ENCODE data around the gene INO80. TPM values are rescaled to one million over a fixed set of nuclear protein-coding genes. Genes with fewer than 3 reads are reported as not detected.

INO80 gene
- total RNA-seq, 1 experiment from 2014 or later, result 27.3 TPM

DNA sequence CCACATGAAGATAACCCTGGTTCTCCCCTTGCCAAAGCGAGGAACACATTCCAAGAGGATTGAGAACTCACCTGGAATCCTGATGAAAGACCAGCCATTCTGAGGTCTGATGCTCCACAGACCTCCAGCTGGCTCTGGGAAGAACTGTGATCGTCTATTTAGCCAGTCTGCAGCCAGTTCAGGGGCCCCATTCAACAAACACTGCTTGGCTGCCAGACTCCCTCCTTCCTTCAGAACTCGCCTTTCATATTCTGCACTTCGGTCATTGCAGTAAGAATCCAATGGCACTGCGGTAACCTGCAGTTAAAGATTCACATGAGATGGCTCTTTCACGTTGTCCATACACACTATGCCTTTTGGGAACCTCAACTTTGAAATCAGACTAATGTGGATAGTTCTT is 95.3 kb downstream of the INO80 start:
- Histone ChIP-seq H3K27ac (ENCODE audit: low read depth, low read length, poor library complexity, severe bottlenecking) (no peak overlapping the region), H3K4me1 (ENCODE audit: insufficient read depth, low read length, poor library complexity, severe bottlenecking) (peaks cover 40% of the 10 kb centered on the region), H3K4me3 (ENCODE audit: low read depth, low read length, poor library complexity, severe bottlenecking) (no peak overlapping the region), H3K36me3 (ENCODE audit: insufficient read depth, low read length, poor library complexity, severe bottlenecking) (peaks cover 15% of the 10 kb centered on the region), H3K27me3 (replicated peaks; ENCODE audit: insufficient read depth, low read depth, low read length, poor library complexity) (no peaks in the 10 kb centered on the region), H3K9me3 (ENCODE audit: low read depth, low read length, poor library complexity, severe bottlenecking) (no peaks in the 10 kb centered on the region)
- CTCF ChIA-PET, result interaction anchor here (1.2 kb wide), 1 partner anchor 9 kb away, joined by 6 read pairs; no protein-coding TSS in a partner anchor
- no peak for TF ChIP-seq EZH2 (IDR thresholded peaks at IDR 0.05; ENCODE audit: borderline replicate concordance, low read depth, low read length, poor library complexity, severe bottlenecking)
- TF ChIP-seq, protein P1, sequence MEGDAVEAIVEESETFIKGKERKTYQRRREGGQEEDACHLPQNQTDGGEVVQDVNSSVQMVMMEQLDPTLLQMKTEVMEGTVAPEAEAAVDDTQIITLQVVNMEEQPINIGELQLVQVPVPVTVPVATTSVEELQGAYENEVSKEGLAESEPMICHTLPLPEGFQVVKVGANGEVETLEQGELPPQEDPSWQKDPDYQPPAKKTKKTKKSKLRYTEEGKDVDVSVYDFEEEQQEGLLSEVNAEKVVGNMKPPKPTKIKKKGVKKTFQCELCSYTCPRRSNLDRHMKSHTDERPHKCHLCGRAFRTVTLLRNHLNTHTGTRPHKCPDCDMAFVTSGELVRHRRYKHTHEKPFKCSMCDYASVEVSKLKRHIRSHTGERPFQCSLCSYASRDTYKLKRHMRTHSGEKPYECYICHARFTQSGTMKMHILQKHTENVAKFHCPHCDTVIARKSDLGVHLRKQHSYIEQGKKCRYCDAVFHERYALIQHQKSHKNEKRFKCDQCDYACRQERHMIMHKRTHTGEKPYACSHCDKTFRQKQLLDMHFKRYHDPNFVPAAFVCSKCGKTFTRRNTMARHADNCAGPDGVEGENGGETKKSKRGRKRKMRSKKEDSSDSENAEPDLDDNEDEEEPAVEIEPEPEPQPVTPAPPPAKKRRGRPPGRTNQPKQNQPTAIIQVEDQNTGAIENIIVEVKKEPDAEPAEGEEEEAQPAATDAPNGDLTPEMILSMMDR (conservative IDR thresholded peaks at IDR 0.05; ENCODE audit: low read depth, low read length), result no peak
- POLR2A ChIA-PET (ENCODE audit: low non-redundant PET), result no interaction called here
- no peak for DNase-seq (ENCODE audit: low spot score)
- intact Hi-C loops (cut with micrococcal nuclease; ENCODE audit: unreplicated experiment), result no loop called here
- no TSS peak for BruUV-seq (replicated peaks)

GRCh38 chr15:41020311-41020710 is 95.8 kb downstream of the INO80 start:
- POLR2A ChIA-PET (ENCODE audit: low non-redundant PET), result no interaction called here
- CTCF ChIA-PET, result no interaction called here
- peaks cover 20% of the 10 kb centered on the region for H3K36me3 ChIP-seq (ENCODE audit: insufficient read depth, low read length, poor library complexity, severe bottlenecking)

GRCh38 chr15:41019174-41019573 is 96.9 kb downstream of the INO80 start:
- Histone ChIP-seq H3K4me3 (ENCODE audit: low read depth, low read length, poor library complexity, severe bottlenecking) (no peak overlapping the region), H3K27me3 (replicated peaks; ENCODE audit: insufficient read depth, low read depth, low read length, poor library complexity) (no peaks in the 10 kb centered on the region), H3K9me3 (ENCODE audit: low read depth, low read length, poor library complexity, severe bottlenecking) (no peaks in the 10 kb centered on the region), H3K27ac (ENCODE audit: low read depth, low read length, poor library complexity, severe bottlenecking) (no peak overlapping the region), H3K4me1 (ENCODE audit: insufficient read depth, low read length, poor library complexity, severe bottlenecking) (peaks cover 45% of the 10 kb centered on the region), H3K36me3 (ENCODE audit: insufficient read depth, low read length, poor library complexity, severe bottlenecking) (peaks cover 30% of the 10 kb centered on the region)
- POLR2A ChIA-PET (ENCODE audit: low non-redundant PET), result no interaction called here
- intact Hi-C loops (cut with micrococcal nuclease; ENCODE audit: unreplicated experiment), result loop anchor here (5.0 kb wide), 1 partner anchor 163 kb away; no protein-coding TSS in a partner anchor
- DNase-seq (ENCODE audit: low spot score), result no peak
- CTCF ChIA-PET, result interaction anchor here (1.8 kb wide), 1 partner anchor 114 kb away, joined by 13 read pairs; no protein-coding TSS in a partner anchor
- no TSS peak for BruUV-seq (replicated peaks)
- TF ChIP-seq, protein P1 (conservative IDR thresholded peaks at IDR 0.05; ENCODE audit: low read depth, low read length), result no peak
- TF ChIP-seq EZH2 (IDR thresholded peaks at IDR 0.05; ENCODE audit: borderline replicate concordance, low read depth, low read length, poor library complexity, severe bottlenecking), result no peak

More at GRCh38 chr15:41020311-41020710, 95.8 kb downstream of the INO80 start:
- Histone ChIP-seq H3K9me3 (ENCODE audit: low read depth, low read length, poor library complexity, severe bottlenecking) (no peaks in the 10 kb centered on the region), H3K27ac (ENCODE audit: low read depth, low read length, poor library complexity, severe bottlenecking) (no peak overlapping the region), H3K4me1 (ENCODE audit: insufficient read depth, low read length, poor library complexity, severe bottlenecking) (peaks cover 40% of the 10 kb centered on the region), H3K4me3 (ENCODE audit: low read depth, low read length, poor library complexity, severe bottlenecking) (no peak overlapping the region), H3K27me3 (replicated peaks; ENCODE audit: insufficient read depth, low read depth, low read length, poor library complexity) (no peaks in the 10 kb centered on the region)
- DNase-seq (ENCODE audit: low spot score), result no peak
- BruUV-seq (replicated peaks), result no TSS peak
- intact Hi-C loops (cut with micrococcal nuclease; ENCODE audit: unreplicated experiment), result no loop called here
- TF ChIP-seq, protein P1 (conservative IDR thresholded peaks at IDR 0.05; ENCODE audit: low read depth, low read length), result no peak
- no peak for TF ChIP-seq EZH2 (IDR thresholded peaks at IDR 0.05; ENCODE audit: borderline replicate concordance, low read depth, low read length, poor library complexity, severe bottlenecking)

All from A673 (cell line).